HG02938 (cell line): ENCODE measurements around the gene LAMB3.

Experiments used
- ATAC-seq: cut with Tn5 transposase; IDR thresholded peaks from one replicate; pipeline ENCODE4 v1.9.1; 2021; ENCODE audit warnings: mild to moderate bottlenecking, moderate library complexity; ENCODE audit not compliant: unreplicated experiment

LAMB3 gene

GRCh38 chr1:209567698-209568175 is 84.5 kb downstream of the LAMB3 start:
- ATAC-seq: no peak

- ATAC-seq: peak; percentile 88
These were observed 86.2 kb downstream of the LAMB3 start for GRCh38 chr1:209565759-209566678.
